Measurements from ENCODE around the gene FILIP1L. TPM values are rescaled to one million over a fixed set of nuclear protein-coding genes. Genes with fewer than 3 reads are reported as not detected.

The FILIP1L gene
- total and polyA plus RNA-seq, 2 of the 13 experiments (the other 11 are each of a cell fraction or from before 2014, with no cell fraction given) = 8.1 to 187 TPM

DNA sequence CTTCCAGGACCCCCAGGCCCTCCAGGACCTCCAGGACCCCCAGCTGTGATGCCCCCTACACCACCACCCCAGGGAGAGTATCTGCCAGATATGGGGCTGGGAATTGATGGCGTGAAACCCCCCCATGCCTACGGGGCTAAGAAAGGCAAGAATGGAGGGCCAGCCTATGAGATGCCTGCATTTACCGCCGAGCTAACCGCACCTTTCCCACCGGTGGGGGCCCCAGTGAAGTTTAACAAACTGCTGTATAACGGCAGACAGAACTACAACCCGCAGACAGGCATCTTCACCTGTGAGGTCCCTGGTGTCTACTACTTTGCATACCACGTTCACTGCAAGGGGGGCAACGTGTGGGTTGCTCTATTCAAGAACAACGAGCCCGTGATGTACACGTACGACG is 318.7 kb downstream of the FILIP1L start:
- TF ChIP-seq ZEB1 (IDR thresholded peaks at IDR 0.05; ENCODE audit: insufficient replicate concordance, low read depth) (no peak), NR1H2 (CRISPR knock-in tag; IDR thresholded peaks at IDR 0.05; ENCODE audit: borderline replicate concordance, low read depth) (no peak), KDM5B (CRISPR knock-in tag; IDR thresholded peaks at IDR 0.05; ENCODE audit: borderline replicate concordance) (no peak), ZNF687 (CRISPR knock-in tag; IDR thresholded peaks at IDR 0.05) (no peak), FOSL2 (CRISPR knock-in tag; IDR thresholded peaks at IDR 0.05) (no peak), HES4 (CRISPR knock-in tag; IDR thresholded peaks at IDR 0.05; ENCODE audit: borderline replicate concordance) (no peak)
- TF ChIP-seq, protein P1, sequence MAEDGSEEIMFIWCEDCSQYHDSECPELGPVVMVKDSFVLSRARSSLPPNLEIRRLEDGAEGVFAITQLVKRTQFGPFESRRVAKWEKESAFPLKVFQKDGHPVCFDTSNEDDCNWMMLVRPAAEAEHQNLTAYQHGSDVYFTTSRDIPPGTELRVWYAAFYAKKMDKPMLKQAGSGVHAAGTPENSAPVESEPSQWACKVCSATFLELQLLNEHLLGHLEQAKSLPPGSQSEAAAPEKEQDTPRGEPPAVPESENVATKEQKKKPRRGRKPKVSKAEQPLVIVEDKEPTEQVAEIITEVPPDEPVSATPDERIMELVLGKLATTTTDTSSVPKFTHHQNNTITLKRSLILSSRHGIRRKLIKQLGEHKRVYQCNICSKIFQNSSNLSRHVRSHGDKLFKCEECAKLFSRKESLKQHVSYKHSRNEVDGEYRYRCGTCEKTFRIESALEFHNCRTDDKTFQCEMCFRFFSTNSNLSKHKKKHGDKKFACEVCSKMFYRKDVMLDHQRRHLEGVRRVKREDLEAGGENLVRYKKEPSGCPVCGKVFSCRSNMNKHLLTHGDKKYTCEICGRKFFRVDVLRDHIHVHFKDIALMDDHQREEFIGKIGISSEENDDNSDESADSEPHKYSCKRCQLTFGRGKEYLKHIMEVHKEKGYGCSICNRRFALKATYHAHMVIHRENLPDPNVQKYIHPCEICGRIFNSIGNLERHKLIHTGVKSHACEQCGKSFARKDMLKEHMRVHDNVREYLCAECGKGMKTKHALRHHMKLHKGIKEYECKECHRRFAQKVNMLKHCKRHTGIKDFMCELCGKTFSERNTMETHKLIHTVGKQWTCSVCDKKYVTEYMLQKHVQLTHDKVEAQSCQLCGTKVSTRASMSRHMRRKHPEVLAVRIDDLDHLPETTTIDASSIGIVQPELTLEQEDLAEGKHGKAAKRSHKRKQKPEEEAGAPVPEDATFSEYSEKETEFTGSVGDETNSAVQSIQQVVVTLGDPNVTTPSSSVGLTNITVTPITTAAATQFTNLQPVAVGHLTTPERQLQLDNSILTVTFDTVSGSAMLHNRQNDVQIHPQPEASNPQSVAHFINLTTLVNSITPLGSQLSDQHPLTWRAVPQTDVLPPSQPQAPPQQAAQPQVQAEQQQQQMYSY (CRISPR knock-in tag; IDR thresholded peaks at IDR 0.05) = no peak
- TF ChIP-seq, protein P2, sequence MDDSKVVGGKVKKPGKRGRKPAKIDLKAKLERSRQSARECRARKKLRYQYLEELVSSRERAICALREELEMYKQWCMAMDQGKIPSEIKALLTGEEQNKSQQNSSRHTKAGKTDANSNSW (CRISPR knock-in tag; IDR thresholded peaks at IDR 0.05; ENCODE audit: borderline replicate concordance) = no peak
- TF ChIP-seq, protein P3, sequence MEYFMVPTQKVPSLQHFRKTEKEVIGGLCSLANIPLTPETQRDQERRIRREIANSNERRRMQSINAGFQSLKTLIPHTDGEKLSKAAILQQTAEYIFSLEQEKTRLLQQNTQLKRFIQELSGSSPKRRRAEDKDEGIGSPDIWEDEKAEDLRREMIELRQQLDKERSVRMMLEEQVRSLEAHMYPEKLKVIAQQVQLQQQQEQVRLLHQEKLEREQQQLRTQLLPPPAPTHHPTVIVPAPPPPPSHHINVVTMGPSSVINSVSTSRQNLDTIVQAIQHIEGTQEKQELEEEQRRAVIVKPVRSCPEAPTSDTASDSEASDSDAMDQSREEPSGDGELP (IDR thresholded peaks at IDR 0.05; ENCODE audit: borderline replicate concordance, low read depth) = no peak
- 39% methylated on average over 13 of the region's 15 CpGs for WGBS (ENCODE audit: low lambda C conversion rate)
- peaks cover 0 to 3% of the 10 kb centered on the region in 2 experiments; a peak in 1 of 5 replicates for H3K27me3 ChIP-seq (ENCODE audit: control insufficient read depth in 1 of 2, insufficient read depth in 2 of 2, low read length in 2 of 2)
- H4K20me1 ChIP-seq (ENCODE audit: insufficient read depth, low read length) = no peaks in the 10 kb centered on the region
- no peak for DNase-seq (ENCODE audit: low spot score)
- no peak overlapping the region for H3K9ac ChIP-seq (ENCODE audit: insufficient read depth, low read depth, low read length)
- no peaks in the 10 kb centered on the region for H3K9me3 ChIP-seq (ENCODE audit: low read length)
- in situ Hi-C loops (cut with HindIII; ENCODE audit: extremely low pct_ligation_motif_present, low pct_unique_long_range_greater_than_20kb) = no loop called here
- no peak overlapping the region for H2AFZ ChIP-seq (ENCODE audit: low read length)
- H3K79me2 ChIP-seq (ENCODE audit: insufficient read depth, low read length) = no peaks in the 10 kb centered on the region
- no peak overlapping the region for H3K4me3 ChIP-seq (replicated peaks in 1 of 3; ENCODE audit: insufficient read depth in 1 of 3, low read depth in 2 of 3, low read length in 3 of 3)
- no peak overlapping the region for H3K4me2 ChIP-seq (ENCODE audit: low read depth, low read length)
- FAIRE-seq = no peak
- no peaks in the 10 kb centered on the region for H3K36me3 ChIP-seq (replicated peaks in 1 of 2; ENCODE audit: control insufficient read depth in 1 of 2, insufficient read depth in 2 of 2, low read length in 2 of 2)
- H3K4me1 ChIP-seq (ENCODE audit: insufficient read depth, low read length) = no peaks in the 10 kb centered on the region
- intact Hi-C loops (cut with micrococcal nuclease; ENCODE audit: unreplicated experiment) = no loop called here
- ChIA-PET CTCF (ENCODE audit: low intra/inter-chr PET ratio, low total read pairs) (no interaction called here), POLR2A (no interaction called here)
- BruUV-seq (replicated peaks) = no TSS peak
- no peak overlapping the region for H3K27ac ChIP-seq (ENCODE audit: extremely low read length, insufficient read depth, low read length)
- no peak for ATAC-seq

All from HepG2 (cell line).